ENCODE results near the gene ACAP2. TPM values are rescaled to one million over a fixed set of nuclear protein-coding genes. Genes with fewer than 3 reads are reported as not detected.

Gene ACAP2
- total and polyA plus RNA-seq, 2 experiments from 2014 or later: 45.6 to 104 TPM

DNA sequence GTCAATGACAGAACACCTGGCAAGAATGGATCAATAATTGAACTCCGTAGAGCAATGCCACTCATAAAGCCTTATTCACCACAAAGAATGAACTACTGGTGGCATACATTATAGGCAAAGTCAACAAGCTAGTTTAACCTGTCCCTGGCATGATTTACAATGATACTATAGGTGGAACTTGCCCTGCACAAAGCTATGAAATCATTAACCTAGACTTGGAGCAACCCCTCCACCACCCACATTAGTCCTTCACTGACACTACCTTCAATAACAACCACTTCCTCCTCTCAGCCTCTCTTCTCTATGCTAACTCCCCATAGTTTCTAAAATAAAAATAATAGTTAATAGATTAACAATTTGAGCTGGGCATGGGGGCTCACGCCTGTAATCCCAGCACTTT lies 54.4 kb downstream of the ACAP2 start (continued):
- TF ChIP-seq, protein P1, sequence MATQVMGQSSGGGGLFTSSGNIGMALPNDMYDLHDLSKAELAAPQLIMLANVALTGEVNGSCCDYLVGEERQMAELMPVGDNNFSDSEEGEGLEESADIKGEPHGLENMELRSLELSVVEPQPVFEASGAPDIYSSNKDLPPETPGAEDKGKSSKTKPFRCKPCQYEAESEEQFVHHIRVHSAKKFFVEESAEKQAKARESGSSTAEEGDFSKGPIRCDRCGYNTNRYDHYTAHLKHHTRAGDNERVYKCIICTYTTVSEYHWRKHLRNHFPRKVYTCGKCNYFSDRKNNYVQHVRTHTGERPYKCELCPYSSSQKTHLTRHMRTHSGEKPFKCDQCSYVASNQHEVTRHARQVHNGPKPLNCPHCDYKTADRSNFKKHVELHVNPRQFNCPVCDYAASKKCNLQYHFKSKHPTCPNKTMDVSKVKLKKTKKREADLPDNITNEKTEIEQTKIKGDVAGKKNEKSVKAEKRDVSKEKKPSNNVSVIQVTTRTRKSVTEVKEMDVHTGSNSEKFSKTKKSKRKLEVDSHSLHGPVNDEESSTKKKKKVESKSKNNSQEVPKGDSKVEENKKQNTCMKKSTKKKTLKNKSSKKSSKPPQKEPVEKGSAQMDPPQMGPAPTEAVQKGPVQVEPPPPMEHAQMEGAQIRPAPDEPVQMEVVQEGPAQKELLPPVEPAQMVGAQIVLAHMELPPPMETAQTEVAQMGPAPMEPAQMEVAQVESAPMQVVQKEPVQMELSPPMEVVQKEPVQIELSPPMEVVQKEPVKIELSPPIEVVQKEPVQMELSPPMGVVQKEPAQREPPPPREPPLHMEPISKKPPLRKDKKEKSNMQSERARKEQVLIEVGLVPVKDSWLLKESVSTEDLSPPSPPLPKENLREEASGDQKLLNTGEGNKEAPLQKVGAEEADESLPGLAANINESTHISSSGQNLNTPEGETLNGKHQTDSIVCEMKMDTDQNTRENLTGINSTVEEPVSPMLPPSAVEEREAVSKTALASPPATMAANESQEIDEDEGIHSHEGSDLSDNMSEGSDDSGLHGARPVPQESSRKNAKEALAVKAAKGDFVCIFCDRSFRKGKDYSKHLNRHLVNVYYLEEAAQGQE (IDR thresholded peaks at IDR 0.05; ENCODE audit: unreplicated experiment): no peak
- no peak for TF ChIP-seq EZH2 (IDR thresholded peaks at IDR 0.05; ENCODE audit: low read depth, unreplicated experiment)

DNA sequence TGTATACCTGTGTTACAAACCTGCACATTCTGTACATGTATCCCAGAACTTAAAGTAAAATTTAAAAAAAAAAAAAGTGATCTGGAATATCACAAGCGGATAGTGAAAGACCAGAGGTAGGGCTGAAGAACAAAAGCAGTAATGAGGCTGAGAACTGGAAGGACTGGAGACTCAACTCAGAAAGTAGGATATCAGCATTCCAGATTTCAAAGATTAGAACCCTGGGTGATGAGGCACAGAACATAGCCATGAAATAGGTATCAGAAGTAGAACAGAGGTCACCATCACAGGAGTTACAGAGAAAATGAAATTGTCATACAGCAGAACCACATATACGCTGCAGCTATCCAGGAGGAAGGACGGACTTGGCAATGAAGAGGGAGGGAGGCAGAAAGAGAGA lies 56.1 kb downstream of the ACAP2 start:
- no peak for ATAC-seq
- Histone ChIP-seq H3K27ac (ENCODE audit: low read depth) (0 out of 2 replicates have a peak overlapping the region, but pooled peaks have one; percentile 0), H3F3A (replicated peaks; ENCODE audit: low read depth) (no peaks in the 10 kb centered on the region), H3K9me2 (ENCODE audit: insufficient read depth) (no peaks in the 10 kb centered on the region), H3K27me3 (ENCODE audit: insufficient read depth) (no peaks in the 10 kb centered on the region), H3K79me2 (replicated peaks; ENCODE audit: insufficient read depth) (peaks cover 8% of the 10 kb centered on the region; the same call in 1 of the 2 replicates), H2AFZ (no peak overlapping the region), H3K36me3 (ENCODE audit: insufficient read depth) (no peaks in the 10 kb centered on the region), H4K20me1 (replicated peaks; ENCODE audit: insufficient read depth) (no peaks in the 10 kb centered on the region), H3K4me1 (ENCODE audit: insufficient read depth) (peaks cover 28% of the 10 kb centered on the region), H3K4me3 (no peak overlapping the region), H3K4me2 (no peak overlapping the region)
- H3K4me3 Mint-ChIP-seq: no peak overlapping the region
- H3K27ac Mint-ChIP-seq: peak overlapping the region; percentile 61; the same call in 1 of the 2 replicates
- no peaks in the 10 kb centered on the region for H3K9me3 Mint-ChIP-seq
- TF ChIP-seq EZH2phosphoT487 (IDR thresholded peaks at IDR 0.05; ENCODE audit: unreplicated experiment) (no peak), NANOG (IDR thresholded peaks at IDR 0.05; ENCODE audit: borderline replicate concordance) (no peak), ZNF114 (CRISPR knock-in tag; IDR thresholded peaks at IDR 0.05) (no peak), ZNF331 (CRISPR knock-in tag; IDR thresholded peaks at IDR 0.05; ENCODE audit: low read depth) (no peak), POLR2AphosphoS5 (IDR thresholded peaks at IDR 0.05; ENCODE audit: low read depth) (no peak), CREB1 (CRISPR knock-in tag; IDR thresholded peaks at IDR 0.05; ENCODE audit: low read depth) (no peak)
- no peak for DNase-seq (ENCODE audit: low spot score)
- peaks cover 42% of the 10 kb centered on the region for H3K4me1 Mint-ChIP-seq
- no peaks in the 10 kb centered on the region for H3K36me3 Mint-ChIP-seq (ENCODE audit: low read depth)
- peaks cover 2% of the 10 kb centered on the region for H3K27me3 Mint-ChIP-seq (ENCODE audit: insufficient read depth, low read depth, poor library complexity)

DNA sequence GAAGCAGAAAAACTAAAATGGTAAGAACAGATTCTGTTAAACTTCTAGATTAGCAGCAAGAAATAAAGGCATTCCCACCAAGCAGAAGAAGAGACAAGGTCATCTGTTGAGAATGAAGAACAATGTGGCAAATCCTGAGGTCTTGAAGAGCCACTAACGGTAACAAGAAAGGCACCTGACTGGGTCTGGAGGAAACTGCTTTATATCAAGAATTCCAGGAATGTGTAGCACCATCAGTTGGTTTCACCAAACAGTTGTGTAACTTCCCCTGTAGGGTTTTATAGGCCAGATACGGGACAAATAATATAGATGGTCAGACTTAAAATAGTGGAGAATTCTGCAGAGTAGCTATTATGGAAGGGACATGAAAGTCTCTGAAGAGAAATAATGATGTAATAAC lies 57.3 kb downstream of the ACAP2 start:
- Histone ChIP-seq H3F3A (replicated peaks; ENCODE audit: low read depth) (no peaks in the 10 kb centered on the region), H3K4me1 (ENCODE audit: insufficient read depth) (peaks cover 40% of the 10 kb centered on the region), H2AFZ (no peak overlapping the region), H3K9me2 (ENCODE audit: insufficient read depth) (no peaks in the 10 kb centered on the region), H3K4me3 (no peak overlapping the region), H3K36me3 (ENCODE audit: insufficient read depth) (no peaks in the 10 kb centered on the region), H3K4me2 (peak overlapping the region; percentile 4; the same call in 1 of the 2 replicates), H4K20me1 (replicated peaks; ENCODE audit: insufficient read depth) (no peaks in the 10 kb centered on the region), H3K27me3 (ENCODE audit: insufficient read depth) (no peaks in the 10 kb centered on the region), H3K27ac (ENCODE audit: low read depth) (peak overlapping the region; percentile 47; the same call in 1 of the 2 replicates), H3K79me2 (replicated peaks; ENCODE audit: insufficient read depth) (peaks cover 4% of the 10 kb centered on the region; the same call in 1 of the 2 replicates)
- Mint-ChIP-seq H3K4me1 (peaks cover 55% of the 10 kb centered on the region), H3K27ac (peak overlapping the region; percentile 87), H3K36me3 (ENCODE audit: low read depth) (no peaks in the 10 kb centered on the region), H3K27me3 (ENCODE audit: insufficient read depth, low read depth, poor library complexity) (peaks cover 4% of the 10 kb centered on the region), H3K4me3 (peak overlapping the region; percentile 16; the same call in 1 of the 3 replicates), H3K9me3 (no peaks in the 10 kb centered on the region)
- DNase-seq (ENCODE audit: low spot score): peak; percentile 84
- TF ChIP-seq NANOG (IDR thresholded peaks at IDR 0.05; ENCODE audit: borderline replicate concordance): peak; percentile 11; the same call in 1 of the 2 replicates
- TF ChIP-seq, protein P2, sequence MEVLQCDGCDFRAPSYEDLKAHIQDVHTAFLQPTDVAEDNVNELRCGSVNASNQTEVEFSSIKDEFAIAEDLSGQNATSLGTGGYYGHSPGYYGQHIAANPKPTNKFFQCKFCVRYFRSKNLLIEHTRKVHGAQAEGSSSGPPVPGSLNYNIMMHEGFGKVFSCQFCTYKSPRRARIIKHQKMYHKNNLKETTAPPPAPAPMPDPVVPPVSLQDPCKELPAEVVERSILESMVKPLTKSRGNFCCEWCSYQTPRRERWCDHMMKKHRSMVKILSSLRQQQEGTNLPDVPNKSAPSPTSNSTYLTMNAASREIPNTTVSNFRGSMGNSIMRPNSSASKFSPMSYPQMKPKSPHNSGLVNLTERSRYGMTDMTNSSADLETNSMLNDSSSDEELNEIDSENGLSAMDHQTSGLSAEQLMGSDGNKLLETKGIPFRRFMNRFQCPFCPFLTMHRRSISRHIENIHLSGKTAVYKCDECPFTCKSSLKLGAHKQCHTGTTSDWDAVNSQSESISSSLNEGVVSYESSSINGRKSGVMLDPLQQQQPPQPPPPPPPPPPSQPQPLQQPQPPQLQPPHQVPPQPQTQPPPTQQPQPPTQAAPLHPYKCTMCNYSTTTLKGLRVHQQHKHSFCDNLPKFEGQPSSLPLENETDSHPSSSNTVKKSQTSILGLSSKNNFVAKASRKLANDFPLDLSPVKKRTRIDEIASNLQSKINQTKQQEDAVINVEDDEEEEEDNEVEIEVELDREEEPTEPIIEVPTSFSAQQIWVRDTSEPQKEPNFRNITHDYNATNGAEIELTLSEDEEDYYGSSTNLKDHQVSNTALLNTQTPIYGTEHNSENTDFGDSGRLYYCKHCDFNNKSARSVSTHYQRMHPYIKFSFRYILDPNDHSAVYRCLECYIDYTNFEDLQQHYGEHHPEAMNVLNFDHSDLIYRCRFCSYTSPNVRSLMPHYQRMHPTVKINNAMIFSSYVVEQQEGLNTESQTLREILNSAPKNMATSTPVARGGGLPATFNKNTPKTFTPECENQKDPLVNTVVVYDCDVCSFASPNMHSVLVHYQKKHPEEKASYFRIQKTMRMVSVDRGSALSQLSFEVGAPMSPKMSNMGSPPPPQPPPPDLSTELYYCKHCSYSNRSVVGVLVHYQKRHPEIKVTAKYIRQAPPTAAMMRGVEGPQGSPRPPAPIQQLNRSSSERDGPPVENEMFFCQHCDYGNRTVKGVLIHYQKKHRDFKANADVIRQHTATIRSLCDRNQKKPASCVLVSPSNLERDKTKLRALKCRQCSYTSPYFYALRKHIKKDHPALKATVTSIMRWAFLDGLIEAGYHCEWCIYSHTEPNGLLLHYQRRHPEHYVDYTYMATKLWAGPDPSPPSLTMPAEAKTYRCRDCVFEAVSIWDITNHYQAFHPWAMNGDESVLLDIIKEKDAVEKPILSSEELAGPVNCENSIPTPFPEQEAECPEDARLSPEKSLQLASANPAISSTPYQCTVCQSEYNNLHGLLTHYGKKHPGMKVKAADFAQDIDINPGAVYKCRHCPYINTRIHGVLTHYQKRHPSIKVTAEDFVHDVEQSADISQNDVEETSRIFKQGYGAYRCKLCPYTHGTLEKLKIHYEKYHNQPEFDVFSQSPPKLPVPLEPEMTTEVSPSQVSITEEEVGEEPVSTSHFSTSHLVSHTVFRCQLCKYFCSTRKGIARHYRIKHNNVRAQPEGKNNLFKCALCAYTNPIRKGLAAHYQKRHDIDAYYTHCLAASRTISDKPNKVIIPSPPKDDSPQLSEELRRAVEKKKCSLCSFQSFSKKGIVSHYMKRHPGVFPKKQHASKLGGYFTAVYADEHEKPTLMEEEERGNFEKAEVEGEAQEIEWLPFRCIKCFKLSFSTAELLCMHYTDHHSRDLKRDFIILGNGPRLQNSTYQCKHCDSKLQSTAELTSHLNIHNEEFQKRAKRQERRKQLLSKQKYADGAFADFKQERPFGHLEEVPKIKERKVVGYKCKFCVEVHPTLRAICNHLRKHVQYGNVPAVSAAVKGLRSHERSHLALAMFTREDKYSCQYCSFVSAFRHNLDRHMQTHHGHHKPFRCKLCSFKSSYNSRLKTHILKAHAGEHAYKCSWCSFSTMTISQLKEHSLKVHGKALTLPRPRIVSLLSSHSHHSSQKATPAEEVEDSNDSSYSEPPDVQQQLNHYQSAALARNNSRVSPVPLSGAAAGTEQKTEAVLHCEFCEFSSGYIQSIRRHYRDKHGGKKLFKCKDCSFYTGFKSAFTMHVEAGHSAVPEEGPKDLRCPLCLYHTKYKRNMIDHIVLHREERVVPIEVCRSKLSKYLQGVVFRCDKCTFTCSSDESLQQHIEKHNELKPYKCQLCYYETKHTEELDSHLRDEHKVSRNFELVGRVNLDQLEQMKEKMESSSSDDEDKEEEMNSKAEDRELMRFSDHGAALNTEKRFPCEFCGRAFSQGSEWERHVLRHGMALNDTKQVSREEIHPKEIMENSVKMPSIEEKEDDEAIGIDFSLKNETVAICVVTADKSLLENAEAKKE (CRISPR knock-in tag; IDR thresholded peaks at IDR 0.05): peak; percentile 75
- TF ChIP-seq, protein P3, sequence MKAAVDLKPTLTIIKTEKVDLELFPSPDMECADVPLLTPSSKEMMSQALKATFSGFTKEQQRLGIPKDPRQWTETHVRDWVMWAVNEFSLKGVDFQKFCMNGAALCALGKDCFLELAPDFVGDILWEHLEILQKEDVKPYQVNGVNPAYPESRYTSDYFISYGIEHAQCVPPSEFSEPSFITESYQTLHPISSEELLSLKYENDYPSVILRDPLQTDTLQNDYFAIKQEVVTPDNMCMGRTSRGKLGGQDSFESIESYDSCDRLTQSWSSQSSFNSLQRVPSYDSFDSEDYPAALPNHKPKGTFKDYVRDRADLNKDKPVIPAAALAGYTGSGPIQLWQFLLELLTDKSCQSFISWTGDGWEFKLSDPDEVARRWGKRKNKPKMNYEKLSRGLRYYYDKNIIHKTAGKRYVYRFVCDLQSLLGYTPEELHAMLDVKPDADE (IDR thresholded peaks at IDR 0.05): no peak
- peak; percentile 84 for ATAC-seq
